WTC11 (cell line): ENCODE measurements around the gene MUC2. TPM values are rescaled to one million over a fixed set of nuclear protein-coding genes. Genes with fewer than 3 reads are reported as not detected.

Source experiments
- ATAC-seq: fragments of 200-7000 bp; cut with Tn5 transposase; 2 replicates; pipeline ENCODE4 v1.10.0; 2021; ENCODE audit warnings: mild to moderate bottlenecking, moderate library complexity
- CTCF ChIA-PET: fragments of 300-600 bp; sonication (Branson Sonifier 250); formaldehyde crosslinking; loops from one replicate; lab custom pipeline; 2021; ENCODE audit warnings: antibody characterized with exemption; lab: Charles Lee
- POLR2A ChIA-PET: fragments of 350-600 bp; sonication (Branson Sonifier 250); formaldehyde crosslinking; loops from one replicate; lab custom pipeline; 2021; ENCODE audit warnings: antibody characterized with exemption; lab: Charles Lee
- DNase-seq: peaks from one replicate; pipeline ENCODE4 v3.0.0; 2021; ENCODE audit warnings: low spot score
- H3K27ac Mint-ChIP-seq: 2 replicates; pipeline ENCODE4 v1.8.0; 2021; ENCODE audit warnings: mixed read lengths
- H3K27me3 Mint-ChIP-seq: 2 replicates; pipeline ENCODE4 v1.8.0; 2021; ENCODE audit warnings: low read depth, mild to moderate bottlenecking, moderate library complexity, mixed read lengths
- H3K36me3 Mint-ChIP-seq: 2 replicates; pipeline ENCODE4 v1.8.0; 2021; ENCODE audit warnings: mixed read lengths
- H3K4me1 Mint-ChIP-seq: 2 replicates; pipeline ENCODE4 v1.8.0; 2022; ENCODE audit warnings: mixed read lengths
- H3K4me3 Mint-ChIP-seq: 2 replicates; pipeline ENCODE4 v1.8.0; 2021; ENCODE audit warnings: mild to moderate bottlenecking, moderate library complexity, mixed read lengths
- H3K9me3 Mint-ChIP-seq: 2 replicates; pipeline ENCODE4 v1.8.0; 2021; ENCODE audit warnings: mixed read lengths
- E2F4 ChIP-seq: sonication (generic); formaldehyde crosslinking; IDR thresholded peaks from 2 replicates; pipeline ENCODE4 v1.8.1; 2022; ENCODE audit warnings: low read depth, mild to moderate bottlenecking, moderate library complexity, missing genetic modification reagents, borderline replicate concordance
- EMX1 ChIP-seq: fragments of 250-450 bp; sonication (Bioruptor Pico); IDR thresholded peaks from 2 replicates; pipeline ENCODE4 v1.8.0; 2021; ENCODE audit warnings: mild to moderate bottlenecking
- ETV6 ChIP-seq: sonication (generic); formaldehyde crosslinking; IDR thresholded peaks from 2 replicates; pipeline ENCODE4 v1.8.1; 2022; ENCODE audit warnings: mild to moderate bottlenecking, missing genetic modification reagents
- RORB ChIP-seq: fragments of 250-450 bp; sonication (Bioruptor Pico); IDR thresholded peaks from 2 replicates; pipeline ENCODE4 v1.9.0; 2021; ENCODE audit warnings: mild to moderate bottlenecking
- ZNF121 ChIP-seq: sonication (generic); formaldehyde crosslinking; IDR thresholded peaks from 2 replicates; pipeline ENCODE4 v1.8.0; 2023; ENCODE audit warnings: missing genetic modification reagents
- ZNF263 ChIP-seq: sonication (generic); formaldehyde crosslinking; IDR thresholded peaks from 2 replicates; pipeline ENCODE4 v1.8.1; 2022; ENCODE audit warnings: low read depth, mild to moderate bottlenecking, moderate library complexity, missing genetic modification reagents
- ZNF512 ChIP-seq: sonication (generic); formaldehyde crosslinking; IDR thresholded peaks from 2 replicates; pipeline ENCODE4 v1.8.1; 2022; ENCODE audit warnings: missing genetic modification reagents, borderline replicate concordance
- ZNF532 ChIP-seq: fragments of 250-450 bp; sonication (Bioruptor Pico); IDR thresholded peaks from 2 replicates; pipeline ENCODE4 v1.9.0; 2021; ENCODE audit warnings: mild to moderate bottlenecking, borderline replicate concordance
- total RNA-seq: library from RNA; stranded (reverse); gene quantifications from 3 replicates; pipeline ENCODE4 v1.2.3, GENCODE V29; 2021
- TF ChIP-seq, protein P1 (sequence below): sonication (generic); formaldehyde crosslinking; IDR thresholded peaks from 2 replicates; pipeline ENCODE4 v1.8.1; 2022; ENCODE audit warnings: low read depth, missing genetic modification reagents, borderline replicate concordance
- TF ChIP-seq, protein P2 (sequence below): sonication (generic); formaldehyde crosslinking; IDR thresholded peaks from 2 replicates; pipeline ENCODE4 v1.8.0; 2022; ENCODE audit warnings: missing genetic modification reagents
- TF ChIP-seq, protein P3 (sequence below): sonication (generic); formaldehyde crosslinking; IDR thresholded peaks from 2 replicates; pipeline ENCODE4 v1.8.0; 2022; ENCODE audit warnings: mild to moderate bottlenecking, missing genetic modification reagents

The MUC2 gene
- total RNA-seq, 1 experiment from 2014 or later: 0.22 TPM

GRCh38 chr11:1026163-1026450, 48.6 kb upstream of the MUC2 start:
- H3K4me1 Mint-ChIP-seq: no peaks in the 10 kb centered on the region
- no peak for ATAC-seq
- no peaks in the 10 kb centered on the region for H3K27me3 Mint-ChIP-seq
- H3K9me3 Mint-ChIP-seq: no peaks in the 10 kb centered on the region
- ChIA-PET CTCF (no interaction called here), POLR2A (no interaction called here)
- no peaks in the 10 kb centered on the region for H3K36me3 Mint-ChIP-seq
- no peak overlapping the region for H3K27ac Mint-ChIP-seq
- DNase-seq: no peak
- H3K4me3 Mint-ChIP-seq: no peak overlapping the region
- TF ChIP-seq, protein P1, sequence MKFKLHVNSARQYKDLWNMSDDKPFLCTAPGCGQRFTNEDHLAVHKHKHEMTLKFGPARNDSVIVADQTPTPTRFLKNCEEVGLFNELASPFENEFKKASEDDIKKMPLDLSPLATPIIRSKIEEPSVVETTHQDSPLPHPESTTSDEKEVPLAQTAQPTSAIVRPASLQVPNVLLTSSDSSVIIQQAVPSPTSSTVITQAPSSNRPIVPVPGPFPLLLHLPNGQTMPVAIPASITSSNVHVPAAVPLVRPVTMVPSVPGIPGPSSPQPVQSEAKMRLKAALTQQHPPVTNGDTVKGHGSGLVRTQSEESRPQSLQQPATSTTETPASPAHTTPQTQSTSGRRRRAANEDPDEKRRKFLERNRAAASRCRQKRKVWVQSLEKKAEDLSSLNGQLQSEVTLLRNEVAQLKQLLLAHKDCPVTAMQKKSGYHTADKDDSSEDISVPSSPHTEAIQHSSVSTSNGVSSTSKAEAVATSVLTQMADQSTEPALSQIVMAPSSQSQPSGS (CRISPR knock-in tag): no peak
- TF ChIP-seq E2F4 (CRISPR knock-in tag): no peak
- TF ChIP-seq RORB (CRISPR knock-in tag): no peak

DNA sequence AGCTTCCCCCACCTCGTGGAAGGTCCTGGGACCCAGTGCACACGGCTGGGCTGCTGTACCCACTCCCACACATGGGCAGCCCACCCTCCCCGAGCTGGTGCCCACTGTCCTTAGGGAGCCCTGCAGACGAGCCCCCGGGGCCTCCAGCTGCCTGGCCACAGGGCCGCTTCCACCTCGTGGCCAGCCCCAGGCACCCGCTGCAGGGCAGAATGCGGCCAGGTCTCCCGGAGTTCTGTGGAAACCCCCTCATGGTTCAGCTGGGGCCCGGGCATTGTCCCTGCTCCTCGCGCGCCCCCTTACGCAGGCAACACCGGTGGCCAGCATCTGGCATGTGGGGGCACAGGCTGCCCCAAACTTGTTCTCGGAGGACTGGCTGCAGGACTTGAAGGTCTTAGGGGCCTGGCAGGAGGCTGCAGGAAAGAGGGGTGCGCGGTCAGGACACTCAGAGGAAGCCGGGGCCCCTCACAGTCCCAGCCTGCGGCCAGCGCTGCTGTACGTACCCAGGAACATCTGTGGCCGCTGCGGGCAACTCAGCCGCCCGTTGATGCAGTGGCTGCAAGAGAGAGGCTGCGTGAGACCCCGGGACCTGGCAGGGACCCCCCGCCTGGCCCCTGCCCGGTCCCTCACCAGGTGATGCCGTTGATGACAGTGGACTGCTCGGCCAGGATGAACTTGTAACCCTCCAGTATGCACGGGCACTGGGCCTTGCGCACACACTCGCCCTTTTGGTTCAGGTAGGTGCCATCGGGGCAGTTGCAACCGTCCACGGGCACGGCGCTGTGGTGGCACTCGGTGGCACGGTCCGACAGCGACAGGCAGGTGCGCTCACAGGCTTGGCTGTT, 47.8 kb upstream of the MUC2 start:
- TF ChIP-seq EMX1 (no peak), ZNF121 (CRISPR knock-in tag) (no peak), ETV6 (CRISPR knock-in tag) (no peak), ZNF532 (CRISPR knock-in tag) (no peak), ZNF263 (CRISPR knock-in tag) (no peak), ZNF512 (CRISPR knock-in tag) (no peak)
- TF ChIP-seq, protein P2, sequence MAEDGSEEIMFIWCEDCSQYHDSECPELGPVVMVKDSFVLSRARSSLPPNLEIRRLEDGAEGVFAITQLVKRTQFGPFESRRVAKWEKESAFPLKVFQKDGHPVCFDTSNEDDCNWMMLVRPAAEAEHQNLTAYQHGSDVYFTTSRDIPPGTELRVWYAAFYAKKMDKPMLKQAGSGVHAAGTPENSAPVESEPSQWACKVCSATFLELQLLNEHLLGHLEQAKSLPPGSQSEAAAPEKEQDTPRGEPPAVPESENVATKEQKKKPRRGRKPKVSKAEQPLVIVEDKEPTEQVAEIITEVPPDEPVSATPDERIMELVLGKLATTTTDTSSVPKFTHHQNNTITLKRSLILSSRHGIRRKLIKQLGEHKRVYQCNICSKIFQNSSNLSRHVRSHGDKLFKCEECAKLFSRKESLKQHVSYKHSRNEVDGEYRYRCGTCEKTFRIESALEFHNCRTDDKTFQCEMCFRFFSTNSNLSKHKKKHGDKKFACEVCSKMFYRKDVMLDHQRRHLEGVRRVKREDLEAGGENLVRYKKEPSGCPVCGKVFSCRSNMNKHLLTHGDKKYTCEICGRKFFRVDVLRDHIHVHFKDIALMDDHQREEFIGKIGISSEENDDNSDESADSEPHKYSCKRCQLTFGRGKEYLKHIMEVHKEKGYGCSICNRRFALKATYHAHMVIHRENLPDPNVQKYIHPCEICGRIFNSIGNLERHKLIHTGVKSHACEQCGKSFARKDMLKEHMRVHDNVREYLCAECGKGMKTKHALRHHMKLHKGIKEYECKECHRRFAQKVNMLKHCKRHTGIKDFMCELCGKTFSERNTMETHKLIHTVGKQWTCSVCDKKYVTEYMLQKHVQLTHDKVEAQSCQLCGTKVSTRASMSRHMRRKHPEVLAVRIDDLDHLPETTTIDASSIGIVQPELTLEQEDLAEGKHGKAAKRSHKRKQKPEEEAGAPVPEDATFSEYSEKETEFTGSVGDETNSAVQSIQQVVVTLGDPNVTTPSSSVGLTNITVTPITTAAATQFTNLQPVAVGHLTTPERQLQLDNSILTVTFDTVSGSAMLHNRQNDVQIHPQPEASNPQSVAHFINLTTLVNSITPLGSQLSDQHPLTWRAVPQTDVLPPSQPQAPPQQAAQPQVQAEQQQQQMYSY (CRISPR knock-in tag): no peak
- TF ChIP-seq, protein P3, sequence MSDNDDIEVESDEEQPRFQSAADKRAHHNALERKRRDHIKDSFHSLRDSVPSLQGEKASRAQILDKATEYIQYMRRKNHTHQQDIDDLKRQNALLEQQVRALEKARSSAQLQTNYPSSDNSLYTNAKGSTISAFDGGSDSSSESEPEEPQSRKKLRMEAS (CRISPR knock-in tag): no peak
- POLR2A ChIA-PET: no interaction called here
- CTCF ChIA-PET: no interaction called here
- no peaks in the 10 kb centered on the region for H3K9me3 Mint-ChIP-seq
- no peaks in the 10 kb centered on the region for H3K4me1 Mint-ChIP-seq
- ATAC-seq: no peak
- no peak overlapping the region for H3K4me3 Mint-ChIP-seq
- no peaks in the 10 kb centered on the region for H3K36me3 Mint-ChIP-seq
- no peak overlapping the region for H3K27ac Mint-ChIP-seq
- DNase-seq: no peak
- H3K27me3 Mint-ChIP-seq: no peaks in the 10 kb centered on the region
